ENCODE data around the gene KLHL40.

GRCh38 chr3:42640771-42641370 is 44.5 kb upstream of the KLHL40 start:
- no peak for TF ChIP-seq EP300 (IDR thresholded peaks at IDR 0.05)
- no peak for TF ChIP-seq POLR2AphosphoS5 (IDR thresholded peaks at IDR 0.05)
- no peak for TF ChIP-seq CTCF (IDR thresholded peaks at IDR 0.05)
- no peak for TF ChIP-seq POLR2A (IDR thresholded peaks at IDR 0.05; ENCODE audit: low read depth)

Data from esophagus muscularis mucosa (tissue), 4 donors.